ENCODE data around the gene FRMPD2. TPM values are rescaled to one million over a fixed set of nuclear protein-coding genes. Genes with fewer than 3 reads are reported as not detected.
"Not testable (repeated sequence)": the region's sequence is repeated elsewhere in the genome, so short reads cannot be mapped to it uniquely, and the experiment has no call there.

The FRMPD2 gene
- total RNA-seq, 1 experiment from 2014 or later: not detected

DNA sequence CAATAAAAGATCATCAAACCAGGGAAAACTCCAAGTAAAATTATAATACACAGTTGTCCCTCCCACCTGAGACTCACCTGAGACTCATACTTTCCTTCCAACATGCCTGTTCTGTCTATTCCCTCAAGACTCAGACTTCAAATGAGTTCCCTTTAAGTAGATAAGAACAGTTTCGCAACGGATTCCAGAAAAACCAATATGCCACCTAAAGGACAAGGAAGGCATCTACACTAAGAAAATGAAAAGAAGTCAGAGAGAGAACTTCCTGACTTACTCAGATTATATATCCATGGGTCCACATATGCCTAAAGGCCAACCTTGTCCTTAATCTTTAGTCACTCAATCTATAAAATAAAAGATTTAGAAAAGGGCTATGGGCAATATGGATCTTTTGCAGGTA is 148.9 kb downstream of the FRMPD2 start:
- H3K36me3 Mint-ChIP-seq (ENCODE audit: insufficient read depth, unreplicated experiment); BruUV-seq (replicated peaks); intact Hi-C loops (cut with micrococcal nuclease; ENCODE audit: unreplicated experiment); H3K4me1 ChIP-seq; H3K4me3 Mint-ChIP-seq (ENCODE audit: unreplicated experiment); POLR2A ChIA-PET; H3K36me3 ChIP-seq (ENCODE audit: control insufficient read depth, insufficient read depth, low read length); H3K27me3 Mint-ChIP-seq (ENCODE audit: insufficient read depth, unreplicated experiment); CTCF ChIA-PET; H3K4me1 Mint-ChIP-seq (ENCODE audit: low read depth, unreplicated experiment); DNase-seq; H3K27me3 ChIP-seq (replicated peaks; ENCODE audit: control insufficient read depth, insufficient read depth, low read length); H3K9me3 ChIP-seq; H3K27ac Mint-ChIP-seq (ENCODE audit: unreplicated experiment); H3K9me3 Mint-ChIP-seq (ENCODE audit: unreplicated experiment); H3K4me3 ChIP-seq (ENCODE audit: low read depth, low read length): not testable (repeated sequence)
- TF ChIP-seq, protein P1, sequence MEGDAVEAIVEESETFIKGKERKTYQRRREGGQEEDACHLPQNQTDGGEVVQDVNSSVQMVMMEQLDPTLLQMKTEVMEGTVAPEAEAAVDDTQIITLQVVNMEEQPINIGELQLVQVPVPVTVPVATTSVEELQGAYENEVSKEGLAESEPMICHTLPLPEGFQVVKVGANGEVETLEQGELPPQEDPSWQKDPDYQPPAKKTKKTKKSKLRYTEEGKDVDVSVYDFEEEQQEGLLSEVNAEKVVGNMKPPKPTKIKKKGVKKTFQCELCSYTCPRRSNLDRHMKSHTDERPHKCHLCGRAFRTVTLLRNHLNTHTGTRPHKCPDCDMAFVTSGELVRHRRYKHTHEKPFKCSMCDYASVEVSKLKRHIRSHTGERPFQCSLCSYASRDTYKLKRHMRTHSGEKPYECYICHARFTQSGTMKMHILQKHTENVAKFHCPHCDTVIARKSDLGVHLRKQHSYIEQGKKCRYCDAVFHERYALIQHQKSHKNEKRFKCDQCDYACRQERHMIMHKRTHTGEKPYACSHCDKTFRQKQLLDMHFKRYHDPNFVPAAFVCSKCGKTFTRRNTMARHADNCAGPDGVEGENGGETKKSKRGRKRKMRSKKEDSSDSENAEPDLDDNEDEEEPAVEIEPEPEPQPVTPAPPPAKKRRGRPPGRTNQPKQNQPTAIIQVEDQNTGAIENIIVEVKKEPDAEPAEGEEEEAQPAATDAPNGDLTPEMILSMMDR (IDR thresholded peaks at IDR 0.05; ENCODE audit: insufficient read depth in 1 of 2, low read depth in 1 of 2, low read length in 1 of 2, severe bottlenecking in 1 of 2, unreplicated experiment in 1 of 2): peak; percentile 13 to 37

DNA sequence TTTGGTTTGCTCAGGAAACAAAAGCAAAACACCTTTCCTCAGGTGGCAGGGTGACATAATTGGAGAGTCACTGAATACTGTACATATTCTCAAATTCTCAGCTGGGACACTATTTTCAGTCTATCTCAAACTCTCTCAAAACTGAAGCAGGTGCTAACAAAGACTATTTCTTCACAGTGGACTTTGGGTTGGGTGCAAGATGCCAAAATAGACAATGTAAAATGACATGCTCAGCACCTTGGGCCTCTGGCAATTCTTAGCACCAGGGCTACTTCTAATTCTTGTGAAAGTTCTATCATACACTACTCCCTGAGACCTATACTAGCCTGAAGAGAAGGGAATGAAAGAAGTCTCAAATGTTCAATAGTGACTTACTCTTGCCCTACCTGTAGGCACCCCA is 151.9 kb downstream of the FRMPD2 start:
- CTCF ChIA-PET; H3K27me3 ChIP-seq (replicated peaks; ENCODE audit: control insufficient read depth, insufficient read depth, low read length); H3K4me3 Mint-ChIP-seq (ENCODE audit: unreplicated experiment); H3K9me3 Mint-ChIP-seq (ENCODE audit: unreplicated experiment); H3K9me3 ChIP-seq; H3K36me3 ChIP-seq (ENCODE audit: control insufficient read depth, insufficient read depth, low read length); H3K27ac Mint-ChIP-seq (ENCODE audit: unreplicated experiment); intact Hi-C loops (cut with micrococcal nuclease; ENCODE audit: unreplicated experiment); H3K4me1 Mint-ChIP-seq (ENCODE audit: low read depth, unreplicated experiment); H3K4me1 ChIP-seq; H3K4me3 ChIP-seq (ENCODE audit: low read depth, low read length); POLR2A ChIA-PET; BruUV-seq (replicated peaks); H3K36me3 Mint-ChIP-seq (ENCODE audit: insufficient read depth, unreplicated experiment); DNase-seq; H3K27me3 Mint-ChIP-seq (ENCODE audit: insufficient read depth, unreplicated experiment): not testable (repeated sequence)

DNA sequence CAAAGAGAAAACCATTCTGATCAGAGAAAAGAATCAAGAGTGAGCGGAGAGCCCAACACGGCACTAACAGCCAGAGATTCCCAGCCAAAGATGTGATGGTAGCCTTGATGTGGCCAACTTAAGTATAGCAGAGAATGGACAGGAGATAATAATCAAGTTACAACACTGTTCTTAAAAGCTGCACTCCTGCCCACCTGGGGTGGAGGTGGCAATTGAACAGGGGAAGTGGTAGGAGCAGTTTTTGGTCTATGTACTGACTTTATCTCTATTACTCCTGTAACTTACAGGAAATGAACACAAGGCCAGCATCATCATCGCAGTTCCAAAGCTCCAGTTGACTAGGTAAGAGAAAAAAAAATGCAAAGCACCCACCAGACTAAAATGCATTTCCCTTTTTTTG is 164.2 kb downstream of the FRMPD2 start:
- H3K4me3 Mint-ChIP-seq (ENCODE audit: unreplicated experiment); POLR2A ChIA-PET; BruUV-seq (replicated peaks): not testable (repeated sequence)

More for the DNA sequence above, 164.2 kb downstream of the FRMPD2 start:
- H3K27me3 Mint-ChIP-seq (ENCODE audit: insufficient read depth, unreplicated experiment): peaks cover 14% of the 10 kb centered on the region
- H3K9me3 ChIP-seq; H3K36me3 ChIP-seq (ENCODE audit: control insufficient read depth, insufficient read depth, low read length); H3K9me3 Mint-ChIP-seq (ENCODE audit: unreplicated experiment); H3K4me1 Mint-ChIP-seq (ENCODE audit: low read depth, unreplicated experiment); H3K27me3 ChIP-seq (replicated peaks; ENCODE audit: control insufficient read depth, insufficient read depth, low read length); H3K36me3 Mint-ChIP-seq (ENCODE audit: insufficient read depth, unreplicated experiment); intact Hi-C loops (cut with micrococcal nuclease; ENCODE audit: unreplicated experiment); DNase-seq; H3K4me1 ChIP-seq; H3K4me3 ChIP-seq (ENCODE audit: low read depth, low read length); H3K27ac Mint-ChIP-seq (ENCODE audit: unreplicated experiment); CTCF ChIA-PET: not testable (repeated sequence)

Other genes with a start within 250 kb of the FRMPD2 start
- gene MAPK8, start 32.0 kb upstream of the FRMPD2 start, total RNA-seq (2022): 76.1 and 83.3 TPM in 2 replicates

All from Caco-2 (cell line).